GM21619 (cell line): ENCODE data around the gene LMAN1L.

Source experiments
- ATAC-seq: cut with Tn5 transposase; IDR thresholded peaks from one replicate; pipeline ENCODE4 v1.9.1; 2021; ENCODE audit not compliant: unreplicated experiment

Gene LMAN1L

DNA sequence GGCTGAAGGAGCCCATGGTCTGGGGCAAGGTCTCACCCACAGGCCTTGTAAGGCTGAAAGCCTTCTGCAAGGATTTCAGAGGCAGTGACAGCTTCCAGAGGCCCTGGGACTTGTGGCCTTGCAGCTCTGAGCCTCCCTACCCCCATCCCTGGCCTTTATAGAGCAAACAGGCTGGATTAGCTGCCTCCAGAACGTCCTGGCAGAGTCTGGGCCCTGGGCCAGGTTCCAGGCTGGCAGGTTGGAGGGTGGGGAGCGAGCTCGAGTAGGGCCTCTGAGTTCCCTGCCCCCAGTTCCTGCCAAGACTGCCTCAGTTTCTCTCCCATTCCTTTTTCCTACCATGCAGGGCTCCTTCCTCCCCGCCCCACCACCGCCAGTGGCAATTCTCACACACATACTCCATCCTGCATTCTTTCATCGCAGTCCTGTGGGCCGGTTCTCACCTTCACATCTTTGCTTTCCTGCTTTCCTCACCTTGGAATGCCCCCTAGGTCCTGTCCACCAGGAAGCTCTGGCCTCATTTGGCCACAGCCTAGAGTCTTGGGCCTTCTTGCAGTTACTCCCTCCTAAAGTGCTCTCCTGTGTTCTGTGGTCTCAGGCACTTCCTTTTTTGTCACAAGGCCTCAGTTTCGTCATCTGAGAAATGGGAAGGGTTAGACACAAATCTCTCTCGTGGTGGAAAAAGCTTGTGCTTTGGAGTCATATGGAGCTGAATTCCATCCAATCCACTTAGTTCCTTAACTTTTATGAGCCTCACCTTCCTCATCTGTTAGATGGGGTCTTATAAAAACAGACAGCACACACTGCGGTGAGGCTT, 2.7 kb downstream of the LMAN1L start:
- no peak for ATAC-seq

DNA sequence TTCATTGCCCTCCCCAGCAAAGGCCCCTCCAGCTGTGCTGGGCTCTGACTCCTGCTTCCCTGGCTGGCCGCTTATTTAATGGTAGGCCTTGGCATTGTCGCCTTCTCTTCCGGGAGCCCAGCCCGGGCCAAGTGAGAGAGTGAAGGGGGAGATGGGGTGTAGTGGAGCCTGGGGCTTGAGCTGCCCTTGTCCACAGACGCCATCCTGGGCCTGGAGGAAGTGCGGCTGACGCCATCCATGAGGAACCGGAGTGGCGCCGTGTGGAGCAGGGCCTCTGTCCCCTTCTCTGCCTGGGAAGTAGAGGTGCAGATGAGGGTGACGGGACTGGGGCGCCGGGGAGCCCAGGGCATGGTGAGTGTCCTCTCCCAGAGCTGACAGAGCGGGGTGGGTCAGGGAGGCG, 3.3 kb downstream of the LMAN1L start:
- ATAC-seq = no peak

DNA sequence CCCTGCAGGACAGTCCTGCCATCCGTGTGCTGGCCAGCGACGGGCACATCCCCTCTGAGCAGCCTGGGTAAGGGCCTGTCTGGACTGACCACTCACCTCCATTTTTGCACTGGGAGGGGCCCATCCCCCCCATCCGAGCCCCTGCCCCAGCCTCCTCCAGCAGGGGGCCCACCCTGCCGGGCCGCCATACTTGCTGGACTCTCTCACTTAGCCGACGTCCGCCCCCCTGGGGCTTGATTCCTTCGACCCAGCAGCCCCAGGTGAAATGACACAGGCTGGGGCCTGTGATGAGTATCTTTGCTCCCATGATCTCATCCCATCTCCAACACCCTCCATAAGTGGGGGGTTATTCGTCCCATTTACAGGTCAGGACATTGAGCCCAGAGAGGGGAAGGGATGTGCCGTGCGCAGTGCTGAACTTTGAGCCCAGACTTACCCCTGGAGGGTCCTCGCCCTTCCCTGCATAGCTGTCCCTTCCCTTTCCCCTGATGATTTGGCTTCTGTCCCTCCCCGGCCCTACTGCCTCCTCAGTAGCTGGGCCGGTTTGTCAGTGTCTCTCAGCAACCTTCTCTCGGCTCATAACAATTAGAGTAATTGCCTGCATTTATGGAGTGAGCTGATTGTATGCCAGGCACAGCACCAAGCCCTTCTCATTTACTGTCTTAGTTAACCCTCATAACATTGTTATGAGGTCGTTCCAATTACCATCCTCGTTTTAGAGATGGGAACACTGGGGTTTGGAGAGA, 4.2 kb downstream of the LMAN1L start:
- no peak for ATAC-seq

DNA sequence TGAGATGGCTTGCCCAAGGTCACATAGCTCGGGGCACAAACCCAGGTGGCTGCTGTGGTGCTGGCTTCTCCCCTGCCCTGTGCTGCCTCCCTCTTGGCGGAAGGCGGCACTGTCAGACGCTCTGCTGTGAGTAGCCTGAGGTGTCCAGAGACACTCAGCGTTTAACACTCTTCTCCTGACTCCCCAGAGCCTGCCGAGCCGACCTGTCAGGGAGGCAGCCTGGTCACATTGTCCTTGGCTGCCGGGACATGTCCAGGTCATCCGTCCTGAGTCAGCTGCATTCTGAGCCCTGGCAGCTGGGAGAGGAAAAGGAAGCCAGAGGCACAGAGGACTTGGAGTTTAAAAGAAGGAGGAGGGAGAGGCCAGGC, 4.7 kb downstream of the LMAN1L start:
- no peak for ATAC-seq

DNA sequence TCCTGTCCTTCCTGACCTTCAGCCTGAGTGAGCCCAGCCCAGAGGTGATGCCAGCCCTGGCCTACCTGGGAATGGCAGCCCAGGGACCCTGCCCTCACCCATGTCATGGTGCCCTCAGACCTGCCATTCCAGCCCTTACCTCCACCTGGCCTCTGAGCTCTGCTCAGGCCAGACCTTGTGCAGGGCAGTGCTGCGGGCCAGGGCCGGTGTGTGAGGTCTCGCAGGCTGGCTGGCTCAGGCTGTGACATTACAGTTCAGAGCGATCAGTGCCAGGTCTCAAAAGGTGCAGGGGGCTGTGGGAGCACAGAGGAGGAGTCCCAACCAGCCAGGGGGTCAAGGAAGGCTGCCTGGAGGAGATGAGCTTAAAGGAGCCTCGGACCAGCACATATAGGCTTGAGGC, 7.4 kb downstream of the LMAN1L start:
- no peak for ATAC-seq

DNA sequence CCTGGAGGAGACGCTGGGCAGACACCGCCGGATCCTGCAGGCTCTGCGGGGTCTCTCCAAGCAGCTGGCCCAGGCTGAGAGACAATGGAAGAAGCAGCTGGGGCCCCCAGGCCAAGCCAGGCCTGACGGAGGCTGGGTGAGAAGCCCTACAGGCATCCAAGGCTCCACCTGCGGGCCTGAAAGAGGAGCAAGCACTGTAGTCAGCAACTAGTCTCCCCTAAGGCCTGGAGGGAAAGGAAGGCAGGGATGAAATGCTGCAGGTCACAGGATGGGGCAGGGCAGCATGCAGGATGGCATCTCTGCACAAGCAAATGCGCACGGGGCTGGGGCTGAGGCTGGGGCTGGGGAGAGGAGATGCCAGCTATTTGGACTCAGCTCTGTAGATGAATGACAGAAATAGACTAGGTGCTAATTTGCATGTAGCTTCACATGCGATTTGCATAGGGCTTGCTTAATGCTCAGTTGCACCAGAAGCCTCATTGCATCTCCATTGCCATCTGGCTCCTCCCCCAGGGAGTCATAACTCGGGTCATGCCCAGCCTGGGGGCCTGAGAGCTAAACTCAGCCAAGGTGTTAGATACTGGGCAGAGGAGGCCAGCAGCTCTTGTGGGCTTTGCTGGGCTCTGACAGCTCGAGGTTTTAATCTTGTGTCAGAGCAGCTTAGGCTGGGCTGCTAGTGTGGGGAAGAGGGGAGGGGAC, 8.6 kb downstream of the LMAN1L start:
- ATAC-seq = peak; percentile 78

DNA sequence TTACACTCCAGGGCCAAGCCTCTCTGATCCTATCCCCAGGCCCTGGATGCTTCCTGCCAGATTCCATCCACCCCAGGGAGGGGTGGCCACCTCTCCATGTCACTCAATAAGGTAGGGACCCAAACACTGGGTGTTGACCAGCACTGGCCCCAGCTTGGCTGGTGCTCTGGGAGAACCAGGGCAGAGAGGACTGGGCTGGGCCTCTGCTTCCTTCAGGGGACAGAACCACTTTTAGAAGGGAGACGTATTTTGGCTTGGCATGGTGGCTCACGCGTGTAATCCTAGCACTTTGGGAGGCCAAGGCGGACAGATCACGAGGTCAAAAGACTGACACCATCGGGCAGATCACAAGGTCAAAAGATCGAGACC, 9.1 kb downstream of the LMAN1L start:
- no peak for ATAC-seq

DNA sequence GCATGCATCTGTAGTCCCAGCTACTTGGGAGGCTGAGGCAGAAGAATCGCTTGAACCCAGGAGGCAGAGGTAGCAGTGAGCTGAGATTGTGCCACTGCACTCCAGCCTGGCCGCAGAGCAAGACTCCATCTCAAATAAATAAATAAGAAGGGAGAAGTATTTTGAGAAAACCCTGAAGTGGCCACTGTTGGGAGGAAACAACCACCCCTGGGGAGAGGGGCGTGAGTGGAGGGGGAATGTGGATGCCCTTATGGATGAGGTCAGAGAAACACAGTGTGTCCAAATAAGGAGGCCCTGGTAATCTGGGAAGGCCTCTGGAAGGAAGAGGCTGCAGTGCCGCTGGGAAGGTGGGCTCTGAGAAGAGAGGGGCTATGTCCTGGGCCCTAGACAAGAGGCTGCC, 9.6 kb downstream of the LMAN1L start:
- no peak for ATAC-seq

DNA sequence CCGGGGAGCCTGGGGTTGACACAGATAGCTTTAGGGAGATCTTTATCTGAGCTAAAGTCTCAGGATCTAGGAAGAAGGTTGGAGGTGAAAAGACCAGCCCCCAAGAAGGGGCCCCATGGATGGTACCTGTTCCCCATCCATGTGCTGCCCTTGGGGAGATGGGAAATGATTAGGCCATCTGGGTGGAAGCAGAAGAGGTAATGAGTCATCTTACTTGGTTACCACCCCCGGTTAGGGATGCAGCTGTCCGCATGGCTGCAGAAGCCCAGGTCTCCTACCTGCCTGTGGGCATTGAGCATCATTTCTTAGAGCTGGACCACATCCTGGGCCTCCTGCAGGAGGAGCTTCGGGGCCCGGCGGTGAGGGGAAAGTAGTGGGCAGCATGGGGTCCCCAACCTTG, 10.7 kb downstream of the LMAN1L start:
- ATAC-seq = no peak

DNA sequence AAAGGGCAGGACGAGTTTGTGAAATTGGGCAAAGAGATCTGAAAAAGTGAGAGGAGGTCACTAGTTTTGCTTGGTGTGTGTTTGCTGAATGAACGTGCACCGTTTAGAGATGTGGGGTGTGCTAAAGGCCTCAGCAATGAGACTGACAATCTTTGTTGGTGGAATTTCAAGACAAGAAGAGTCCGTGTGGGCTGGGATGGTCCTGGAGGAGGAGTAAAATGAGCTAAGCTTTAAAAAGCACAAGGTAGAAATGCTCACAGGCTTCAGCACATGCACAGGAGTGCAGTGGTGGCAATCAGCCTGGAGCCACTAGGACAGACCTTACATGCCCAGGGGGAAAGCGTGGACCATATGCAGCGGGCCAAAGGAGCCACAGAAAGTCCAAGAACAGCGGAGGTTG, 12.3 kb downstream of the LMAN1L start:
- ATAC-seq = no peak

DNA sequence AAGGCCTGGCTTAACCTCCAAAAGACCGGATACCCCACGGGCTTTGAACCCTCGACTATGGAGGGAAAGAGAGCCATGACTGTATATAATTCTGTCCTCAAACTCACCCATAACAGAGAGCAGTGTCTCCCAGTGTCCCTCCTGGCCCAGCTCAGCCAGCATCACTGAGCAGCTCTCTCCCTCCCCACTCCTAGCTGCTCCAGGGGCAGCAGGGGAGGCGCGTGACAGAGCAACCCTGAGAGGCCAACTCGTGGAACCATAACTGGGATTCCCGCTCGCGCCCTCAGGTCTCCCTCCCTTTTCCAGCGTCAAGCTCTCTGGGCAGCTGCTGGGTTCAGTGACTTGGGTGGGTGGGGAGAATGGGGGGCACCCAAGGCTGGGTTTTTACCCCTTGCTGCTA, 13.2 kb downstream of the LMAN1L start:
- no peak for ATAC-seq

DNA sequence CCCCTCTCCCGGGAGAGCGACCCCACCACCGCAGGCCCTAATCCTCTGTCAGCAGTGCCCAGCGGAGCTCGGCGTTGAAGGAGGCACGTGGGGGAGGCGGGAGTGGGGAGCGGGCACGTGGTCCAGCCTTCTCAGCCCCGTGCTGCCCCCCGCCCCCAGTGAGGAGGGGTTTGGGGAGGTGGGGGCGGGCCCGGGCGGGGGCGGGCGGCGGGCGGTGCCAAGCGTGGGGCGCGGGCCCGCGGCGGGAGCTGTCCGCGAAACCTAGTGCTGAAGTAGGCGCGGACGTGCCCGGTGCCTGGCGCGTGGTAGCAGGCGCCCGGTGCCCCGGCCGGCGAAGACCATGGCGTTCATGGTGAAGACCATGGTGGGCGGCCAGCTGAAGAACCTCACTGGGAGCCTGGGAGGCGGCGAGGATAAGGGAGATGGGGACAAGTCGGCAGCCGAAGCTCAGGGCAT, 13.8 kb downstream of the LMAN1L start, which contains the start of gene CPLX3:
Gene CPLX3 (plus strand): TSS at position 264 of the 456 bp plus-strand sequence. CDS start 77 bp downstream, at position 341.
- ATAC-seq = no peak

DNA sequence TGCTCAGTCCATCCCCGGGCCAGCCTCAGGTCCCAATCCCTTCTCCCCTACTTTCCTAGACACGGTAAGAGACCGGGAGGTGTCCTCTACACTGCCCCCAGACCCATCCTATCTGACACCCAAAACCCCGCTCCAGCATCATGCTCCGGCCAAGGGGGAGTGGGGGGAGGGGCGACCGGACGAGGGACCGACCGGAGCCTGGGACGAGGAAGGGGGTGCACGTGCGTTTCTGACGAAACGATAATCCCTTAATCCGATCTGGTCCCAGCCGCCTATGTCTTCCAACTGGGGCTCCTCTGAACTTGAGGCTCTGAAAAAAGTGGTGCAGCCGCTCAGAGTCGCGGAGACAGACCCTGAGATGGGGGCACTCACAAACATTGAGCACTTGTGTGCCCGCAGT, 14.3 kb downstream of the LMAN1L start:
- no peak for ATAC-seq

DNA sequence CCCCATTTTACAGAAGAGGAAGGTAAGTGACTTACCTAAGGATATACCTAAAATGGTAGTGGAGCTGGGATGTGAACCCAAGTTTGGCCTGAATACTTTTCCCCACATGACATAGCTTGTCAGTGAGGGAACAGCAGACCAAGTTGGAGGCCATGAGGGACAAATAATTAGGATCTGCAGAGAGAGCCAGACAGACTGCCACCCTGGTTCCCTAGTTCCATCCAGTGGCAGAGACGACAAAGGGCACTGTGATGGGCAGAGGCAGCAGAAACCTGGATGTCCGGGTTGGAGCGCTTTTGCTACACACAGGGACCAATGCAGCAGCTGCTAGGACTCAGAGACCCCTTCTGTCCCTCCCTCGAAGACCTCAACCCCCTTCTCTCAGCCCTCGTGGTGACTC, 15.0 kb downstream of the LMAN1L start:
- ATAC-seq = no peak

DNA sequence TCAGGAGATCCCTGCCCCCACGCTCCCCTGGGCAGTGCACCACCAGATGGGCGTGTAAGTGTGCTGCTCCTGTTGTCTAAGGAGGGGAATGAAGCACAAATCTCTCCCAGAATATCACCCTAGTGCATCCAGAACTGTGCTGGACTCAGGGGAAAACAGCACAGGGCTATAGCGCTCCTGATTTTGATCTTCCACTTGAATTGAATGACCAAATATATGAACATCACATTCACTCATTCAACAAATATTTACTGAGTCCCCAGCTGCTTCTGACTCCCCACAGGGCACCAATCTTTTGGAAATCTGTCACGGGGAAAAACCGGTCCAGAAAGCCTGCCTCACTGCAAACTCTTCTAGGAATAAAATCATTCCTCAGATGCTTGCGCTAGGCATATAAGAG, 16.2 kb downstream of the LMAN1L start:
- ATAC-seq = no peak

DNA sequence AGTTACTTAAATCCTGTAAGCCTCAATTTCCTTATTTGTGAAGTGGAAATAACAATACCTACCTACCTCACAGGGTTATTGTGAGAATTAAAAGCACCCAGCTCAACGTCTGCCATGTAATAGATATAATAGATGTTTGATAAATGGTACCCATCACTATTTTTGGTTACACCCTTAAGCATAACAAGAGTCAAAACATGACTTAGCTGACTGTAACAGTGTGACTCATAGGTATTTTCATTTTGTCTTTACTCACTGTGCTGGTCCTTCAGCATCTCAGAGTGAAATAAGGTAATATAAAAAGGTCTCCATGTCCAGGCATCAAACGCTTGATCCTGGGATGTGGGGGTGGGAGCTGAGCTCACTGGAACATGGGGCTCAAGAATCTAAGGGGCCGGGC, 16.9 kb downstream of the LMAN1L start:
- no peak for ATAC-seq

DNA sequence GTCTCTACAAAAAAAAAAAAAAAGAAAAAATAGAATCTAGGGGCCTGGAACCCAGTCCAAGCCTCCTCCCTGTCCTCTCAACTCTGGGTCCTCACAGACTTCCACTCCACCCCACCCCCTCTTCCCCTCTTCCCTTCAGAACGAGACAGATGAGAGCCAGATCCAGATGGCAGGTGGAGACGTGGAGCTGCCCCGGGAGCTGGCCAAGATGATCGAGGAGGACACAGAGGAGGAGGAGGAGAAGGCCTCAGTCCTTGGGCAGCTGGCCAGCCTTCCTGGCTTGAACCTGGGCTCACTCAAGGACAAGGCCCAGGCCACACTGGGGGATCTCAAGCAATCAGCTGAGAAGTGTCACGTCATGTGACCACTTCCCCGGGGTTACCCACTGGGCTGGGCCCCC, 17.4 kb downstream of the LMAN1L start:
- ATAC-seq = no peak

DNA sequence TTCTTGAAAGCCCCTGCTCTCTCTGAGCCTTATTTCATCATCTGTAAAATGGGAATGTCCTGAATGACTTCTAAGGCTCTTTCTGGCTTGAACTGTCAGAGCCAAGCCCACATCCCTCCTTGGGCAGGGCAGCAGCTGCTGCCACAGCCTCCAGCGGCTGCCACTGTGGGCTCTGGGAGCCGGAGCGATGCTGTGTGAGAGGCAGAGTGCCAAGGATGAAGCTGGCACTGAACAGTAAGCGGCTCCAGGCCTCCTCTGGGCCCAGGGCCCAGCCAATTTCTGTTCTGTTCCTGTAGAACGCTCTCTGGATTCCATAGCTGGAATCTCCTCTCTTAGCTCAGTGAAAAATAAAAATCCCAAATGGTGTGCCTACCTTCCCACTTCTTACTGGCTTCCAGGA, 18.2 kb downstream of the LMAN1L start:
- no peak for ATAC-seq

DNA sequence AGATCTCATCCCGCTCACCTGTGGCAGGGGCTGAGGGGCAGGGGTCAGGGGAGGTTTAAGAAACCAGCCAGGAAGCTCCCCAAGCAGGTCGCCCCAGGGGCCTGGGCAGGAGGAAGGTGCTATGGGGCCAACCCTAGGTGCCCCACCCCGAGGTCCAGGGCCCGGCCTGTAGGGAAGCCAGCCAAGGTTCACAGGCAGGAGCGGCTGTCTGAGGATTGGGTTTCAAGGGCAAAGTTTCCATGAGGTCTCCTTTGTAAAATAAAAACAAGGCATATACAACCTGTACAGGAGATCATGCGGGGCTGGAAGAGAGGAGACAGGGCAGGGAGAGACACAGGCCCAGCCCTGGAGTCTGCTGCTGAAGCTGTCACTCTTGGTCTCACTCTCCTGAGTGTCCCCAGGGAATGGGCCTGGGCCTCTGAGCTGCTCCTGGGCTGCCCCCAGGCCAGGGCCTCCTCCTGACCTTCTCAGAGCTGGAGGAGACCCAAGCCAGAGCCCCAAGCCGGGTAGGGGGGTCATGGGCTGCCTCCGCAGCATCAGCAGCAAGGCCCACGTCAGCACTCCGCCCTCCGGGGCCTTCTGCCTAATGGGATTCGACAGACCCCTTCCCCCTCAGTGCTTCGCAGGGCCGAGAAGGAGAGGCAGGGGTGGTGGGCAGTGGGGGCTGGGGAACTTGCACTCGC, 19.3 kb downstream of the LMAN1L start:
- no peak for ATAC-seq

DNA sequence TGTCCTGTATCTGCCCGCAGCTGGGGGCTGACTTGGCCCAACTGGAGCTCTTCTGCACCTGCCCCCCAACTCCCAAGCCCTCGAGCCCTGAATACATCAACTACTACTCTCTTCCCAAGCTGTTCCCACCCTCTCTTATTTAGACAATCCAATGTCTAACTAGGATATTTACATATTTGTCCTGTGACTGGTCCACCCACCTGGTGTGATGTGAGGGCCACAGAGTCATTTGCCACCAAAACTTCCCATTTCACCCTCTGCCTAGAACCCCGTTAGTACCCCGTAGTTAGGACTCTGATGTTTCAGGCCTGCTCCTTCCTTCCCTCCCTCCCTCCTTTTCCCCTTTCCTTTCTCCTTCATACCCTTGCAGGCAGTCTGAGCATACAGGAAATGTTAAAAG, 20.2 kb downstream of the LMAN1L start:
- no peak for ATAC-seq

DNA sequence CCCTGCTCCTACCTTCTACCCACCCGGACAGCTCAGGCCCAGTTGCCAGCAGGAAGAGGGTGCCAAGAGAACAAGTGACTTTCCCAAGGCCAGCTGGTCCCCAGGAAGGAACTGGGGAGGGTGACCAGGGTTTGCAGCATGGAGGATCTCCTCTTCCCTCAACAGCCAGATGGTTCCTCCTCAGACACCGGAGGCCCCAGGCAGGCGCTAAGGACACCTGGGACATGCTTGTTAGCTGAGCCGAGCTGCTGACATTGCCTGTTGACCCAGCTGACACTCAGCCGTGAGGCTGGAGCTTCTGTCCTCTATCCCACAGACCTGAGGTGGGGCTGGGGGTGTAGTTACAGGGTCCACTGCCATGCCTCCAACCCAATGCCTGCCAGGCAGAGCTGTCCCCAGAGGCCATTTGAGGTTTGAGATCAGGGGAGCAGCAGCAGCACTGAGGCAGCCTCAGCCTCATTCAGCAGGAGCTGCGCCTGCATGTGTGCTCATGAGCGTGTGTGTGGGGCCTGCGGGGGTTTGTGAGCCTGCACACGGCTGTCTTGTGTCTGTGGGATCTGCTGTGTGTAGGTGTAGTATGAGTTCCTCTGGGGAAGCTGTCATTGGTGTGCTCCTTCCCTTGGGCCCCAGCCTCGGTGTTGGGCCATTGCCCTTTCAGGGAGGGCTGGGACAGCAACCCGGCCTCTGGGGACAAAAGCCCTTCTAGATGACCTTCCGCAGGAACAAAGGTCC, 20.9 kb downstream of the LMAN1L start:
- no peak for ATAC-seq
